Thoracic aorta (tissue), 2 donors: Measurements from ENCODE around the gene ASB5. TPM values are rescaled to one million over a fixed set of nuclear protein-coding genes. Genes with fewer than 3 reads are reported as not detected.
"Not testable (repeated sequence)": the region's sequence is repeated elsewhere in the genome, so short reads cannot be mapped to it uniquely, and the experiment has no call there.

Source experiments
- ATAC-seq: fragments of 150-250 bp; one replicate; pipeline ENCODE4 v1.8.0; 2017; ENCODE audit warnings: low read depth; ENCODE audit not compliant: insufficient number of reproducible peaks, low FRiP score
- DNase-seq: peaks from one replicate; pipeline ENCODE4 v3.0.0-alpha.2; 2020; ENCODE audit warnings: low spot score
- H3K27ac ChIP-seq, 2 donors: fragments of 200-600 bp; sonication (generic); 1 replicate in 1 of 2; 2 replicates in 1 of 2; pipeline ENCODE4 v1.5.1; 2016; ENCODE audit warnings: mild to moderate bottlenecking in 2 of 2, moderate library complexity in 2 of 2
- H3K27me3 ChIP-seq: fragments of 200-600 bp; sonication (generic); replicated peaks from 2 replicates; pipeline ENCODE4 v1.6.0; 2016; ENCODE audit warnings: mild to moderate bottlenecking; ENCODE audit not compliant: insufficient read depth
- H3K36me3 ChIP-seq: fragments of 200-600 bp; sonication (generic); one replicate; pipeline ENCODE4 v1.5.1; 2016
- H3K4me1 ChIP-seq, 2 donors: fragments of 200-600 bp; sonication (generic); 1 replicate in 1 of 2; 2 replicates in 1 of 2; pipeline versions ENCODE4 v1.5.1 to v1.6.0; 2016; ENCODE audit warnings: low read depth in 2 of 2, mild to moderate bottlenecking in 1 of 2; ENCODE audit not compliant: control insufficient read depth in 1 of 2
- H3K4me3 ChIP-seq: fragments of 200-600 bp; sonication (generic); 2 replicates; pipeline ENCODE4 v1.5.1; 2016; ENCODE audit warnings: mild to moderate bottlenecking
- H3K9me3 ChIP-seq: fragments of 200-600 bp; sonication (generic); 2 replicates; pipeline ENCODE4 v1.5.1; 2016
- total RNA-seq, 2 donors: library from RNA; depleted of rRNA; stranded (reverse); fragments of >200 nt; gene quantifications; one replicate each; pipeline versions ENCODE4 v1.1.0 to v1.2.3, GENCODE V29; 2016
- TF ChIP-seq, protein P1 (sequence below): fragments of 200-600 bp; sonication (generic); IDR thresholded peaks from one replicate; pipeline ENCODE4 v1.5.1; 2019; ENCODE audit warnings: antibody characterized with exemption

ASB5 gene
- total RNA-seq, 2 donors from 2014 or later, result not detected

DNA sequence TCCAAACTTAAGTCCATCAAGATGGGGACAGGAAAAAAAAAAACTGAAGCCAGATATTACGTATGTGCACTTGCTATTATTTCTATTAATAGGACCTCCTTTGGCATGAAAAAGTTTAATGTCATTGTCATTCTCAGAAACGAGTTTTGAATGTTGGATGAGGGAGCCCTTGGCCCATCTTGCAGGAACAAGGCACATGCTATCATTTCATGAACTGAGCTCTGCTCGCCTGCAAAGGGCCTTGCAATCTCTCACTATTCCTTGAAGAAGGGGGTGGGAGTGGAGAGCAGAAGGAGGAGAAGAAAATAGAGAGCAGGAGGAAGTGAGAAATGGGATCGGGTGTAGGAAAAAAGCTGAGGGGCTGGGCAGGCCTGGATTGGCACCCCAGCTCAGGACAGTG is 39.4 kb downstream of the ASB5 start:
- DNase-seq (no peak), ATAC-seq (no peak)
- Histone ChIP-seq H3K4me1 (peaks cover 0 to 7% of the 10 kb centered on the region in 2 donors), H3K9me3 (no peaks in the 10 kb centered on the region), H3K36me3 (no peaks in the 10 kb centered on the region), H3K27ac (no peak overlapping the region), H3K27me3 (no peaks in the 10 kb centered on the region), H3K4me3 (no peak overlapping the region)
- TF ChIP-seq, protein P1, sequence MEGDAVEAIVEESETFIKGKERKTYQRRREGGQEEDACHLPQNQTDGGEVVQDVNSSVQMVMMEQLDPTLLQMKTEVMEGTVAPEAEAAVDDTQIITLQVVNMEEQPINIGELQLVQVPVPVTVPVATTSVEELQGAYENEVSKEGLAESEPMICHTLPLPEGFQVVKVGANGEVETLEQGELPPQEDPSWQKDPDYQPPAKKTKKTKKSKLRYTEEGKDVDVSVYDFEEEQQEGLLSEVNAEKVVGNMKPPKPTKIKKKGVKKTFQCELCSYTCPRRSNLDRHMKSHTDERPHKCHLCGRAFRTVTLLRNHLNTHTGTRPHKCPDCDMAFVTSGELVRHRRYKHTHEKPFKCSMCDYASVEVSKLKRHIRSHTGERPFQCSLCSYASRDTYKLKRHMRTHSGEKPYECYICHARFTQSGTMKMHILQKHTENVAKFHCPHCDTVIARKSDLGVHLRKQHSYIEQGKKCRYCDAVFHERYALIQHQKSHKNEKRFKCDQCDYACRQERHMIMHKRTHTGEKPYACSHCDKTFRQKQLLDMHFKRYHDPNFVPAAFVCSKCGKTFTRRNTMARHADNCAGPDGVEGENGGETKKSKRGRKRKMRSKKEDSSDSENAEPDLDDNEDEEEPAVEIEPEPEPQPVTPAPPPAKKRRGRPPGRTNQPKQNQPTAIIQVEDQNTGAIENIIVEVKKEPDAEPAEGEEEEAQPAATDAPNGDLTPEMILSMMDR, result no peak

DNA sequence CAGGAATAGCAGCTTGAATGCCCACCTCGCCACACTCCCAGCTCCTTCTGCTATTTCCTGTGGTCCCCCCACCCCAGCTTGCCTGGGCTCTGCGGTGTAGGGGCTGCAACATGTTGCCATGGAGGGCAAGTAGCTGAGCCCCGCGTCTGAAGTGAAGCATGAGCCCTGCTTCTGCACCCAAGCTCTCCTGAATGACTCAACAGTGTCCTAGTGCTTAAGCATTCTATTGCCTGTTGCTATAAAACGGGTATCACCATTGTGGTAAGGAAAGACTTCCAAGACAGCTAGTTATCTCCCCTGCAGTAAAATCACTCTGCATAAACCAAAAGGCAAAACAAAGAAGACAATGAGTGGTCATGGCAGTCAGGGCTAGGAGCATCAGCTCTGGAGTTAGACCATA is 42.3 kb downstream of the ASB5 start:
- H3K4me3 ChIP-seq, result no peak overlapping the region
- no peak for ATAC-seq
- H3K27ac ChIP-seq, result no peak overlapping the region
- H3K4me1 ChIP-seq, result peaks cover 0 to 7% of the 10 kb centered on the region in 2 donors
- no peak for DNase-seq
- no peaks in the 10 kb centered on the region for H3K9me3 ChIP-seq
- no peaks in the 10 kb centered on the region for H3K36me3 ChIP-seq
- H3K27me3 ChIP-seq, result no peaks in the 10 kb centered on the region
- TF ChIP-seq, protein P1, result no peak

DNA sequence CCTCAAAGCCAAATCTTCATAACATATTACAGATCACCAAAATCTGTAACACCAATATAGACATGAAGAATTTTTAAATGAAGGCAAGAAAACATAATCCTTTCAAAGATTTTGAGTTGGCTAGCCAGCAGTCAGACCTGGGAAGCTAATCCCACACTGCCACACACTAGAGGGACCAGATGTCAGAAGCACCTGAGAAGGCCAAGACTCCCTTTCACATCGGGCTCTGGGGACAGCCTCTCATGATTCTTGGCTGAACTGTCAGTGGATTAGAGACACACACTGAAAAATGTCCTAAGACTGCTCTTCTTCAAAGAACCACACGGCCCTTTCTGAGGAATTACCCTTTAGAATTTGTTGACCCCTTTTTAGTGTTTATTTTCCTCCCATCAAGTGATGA is 45.5 kb downstream of the ASB5 start:
- Histone ChIP-seq H3K9me3 (no peaks in the 10 kb centered on the region), H3K4me1 (no peaks in the 10 kb centered on the region), H3K27me3 (no peaks in the 10 kb centered on the region), H3K4me3 (no peak overlapping the region), H3K27ac (no peak overlapping the region), H3K36me3 (no peaks in the 10 kb centered on the region)
- TF ChIP-seq, protein P1, result no peak
- DNase-seq (no peak), ATAC-seq (no peak)

DNA sequence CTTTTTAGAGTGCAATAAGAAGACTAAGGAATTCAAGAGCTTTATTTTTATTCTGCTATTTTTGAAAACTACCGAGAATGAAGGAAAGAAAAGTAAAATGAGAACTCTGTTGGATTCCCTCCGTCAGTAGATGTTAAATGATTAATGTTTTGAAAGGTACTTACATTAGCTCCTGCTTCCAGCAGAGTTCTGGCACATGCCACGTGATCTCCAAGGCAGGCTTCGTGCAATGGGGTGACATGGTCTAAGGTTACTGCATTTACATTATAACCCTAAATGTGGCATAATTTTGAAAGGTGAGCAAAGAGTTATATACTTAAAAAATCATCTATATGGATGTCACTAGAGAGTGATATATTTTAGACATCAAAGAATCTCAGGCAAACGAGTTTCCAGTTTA is 46.9 kb downstream of the ASB5 start:
- TF ChIP-seq, protein P1, result no peak
- Histone ChIP-seq H3K27ac (no peak overlapping the region), H3K27me3 (no peaks in the 10 kb centered on the region), H3K4me1 (no peaks in the 10 kb centered on the region), H3K36me3 (no peaks in the 10 kb centered on the region), H3K9me3 (no peaks in the 10 kb centered on the region), H3K4me3 (no peak overlapping the region)
- no peak for DNase-seq
- no peak for ATAC-seq

DNA sequence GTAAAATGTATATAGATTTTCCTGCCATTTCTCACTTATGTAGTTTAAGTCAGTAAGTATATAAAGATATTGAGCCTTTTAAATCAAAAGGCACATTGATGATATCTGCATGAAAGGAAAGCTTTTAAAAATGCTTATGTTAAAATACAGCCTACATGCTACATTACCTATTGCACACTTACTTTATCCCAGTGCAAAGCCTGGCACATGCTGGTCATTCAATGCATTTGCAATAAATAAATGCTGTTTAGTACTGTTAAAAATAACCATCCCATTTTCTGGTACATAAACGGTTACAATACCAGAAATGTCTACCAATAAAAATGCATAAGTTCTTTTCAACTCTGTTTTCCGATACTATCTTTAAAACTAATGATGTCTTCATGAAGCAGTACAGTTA is 51.5 kb downstream of the ASB5 start:
- no peaks in the 10 kb centered on the region for H3K27me3 ChIP-seq
- TF ChIP-seq, protein P1, result no peak
- no peak for DNase-seq

DNA sequence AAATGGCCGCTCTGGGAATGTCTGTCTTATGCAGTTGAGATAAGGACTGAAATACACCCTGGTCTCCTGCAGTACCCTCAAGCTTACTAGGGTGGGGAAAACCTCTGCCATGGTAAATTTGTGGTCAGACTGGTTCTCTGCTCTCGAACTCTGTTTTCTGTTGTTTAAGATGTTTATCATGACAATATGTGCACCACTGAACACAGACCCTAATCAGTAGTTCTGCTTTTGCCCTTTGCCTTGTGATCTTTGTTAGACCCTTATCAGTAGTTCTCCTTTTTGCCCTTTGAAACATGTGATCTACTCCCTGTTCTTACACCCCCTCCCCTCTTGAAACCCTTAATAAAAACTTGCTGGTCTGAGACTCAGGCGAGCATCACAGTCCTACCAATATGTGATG is 56.7 kb downstream of the ASB5 start:
- not testable (repeated sequence) for H3K9me3 ChIP-seq, H3K36me3 ChIP-seq, H3K27ac ChIP-seq, DNase-seq, ATAC-seq, H3K27me3 ChIP-seq, H3K4me3 ChIP-seq, H3K4me1 ChIP-seq

More for the DNA sequence above, 51.5 kb downstream of the ASB5 start:
- Histone ChIP-seq H3K4me1 (no peaks in the 10 kb centered on the region), H3K36me3 (no peaks in the 10 kb centered on the region), H3K9me3 (no peaks in the 10 kb centered on the region), H3K4me3 (no peak overlapping the region), H3K27ac (no peak overlapping the region)
- ATAC-seq, result no peak
